HG03097 (cell line): ENCODE data around the gene ADRB1.

Source experiments
- ATAC-seq: cut with Tn5 transposase; IDR thresholded peaks from one replicate; pipeline ENCODE4 v1.9.1; 2021; ENCODE audit not compliant: unreplicated experiment, low FRiP score

The ADRB1 gene

GRCh38 chr10:114051714-114052113 is 8.0 kb downstream of the ADRB1 start:
- no peak for ATAC-seq

GRCh38 chr10:114052255-114052654 is 8.6 kb downstream of the ADRB1 start:
- no peak for ATAC-seq

GRCh38 chr10:114053946-114054345 is 10.3 kb downstream of the ADRB1 start:
- ATAC-seq = no peak

GRCh38 chr10:114057855-114058254 is 14.2 kb downstream of the ADRB1 start:
- no peak for ATAC-seq

GRCh38 chr10:114058297-114058696 is 14.6 kb downstream of the ADRB1 start:
- ATAC-seq = no peak

GRCh38 chr10:114059561-114059960 is 15.9 kb downstream of the ADRB1 start:
- no peak for ATAC-seq

GRCh38 chr10:114060456-114060855 is 16.8 kb downstream of the ADRB1 start:
- no peak for ATAC-seq

GRCh38 chr10:114061148-114061547 is 17.5 kb downstream of the ADRB1 start:
- ATAC-seq = no peak

DNA sequence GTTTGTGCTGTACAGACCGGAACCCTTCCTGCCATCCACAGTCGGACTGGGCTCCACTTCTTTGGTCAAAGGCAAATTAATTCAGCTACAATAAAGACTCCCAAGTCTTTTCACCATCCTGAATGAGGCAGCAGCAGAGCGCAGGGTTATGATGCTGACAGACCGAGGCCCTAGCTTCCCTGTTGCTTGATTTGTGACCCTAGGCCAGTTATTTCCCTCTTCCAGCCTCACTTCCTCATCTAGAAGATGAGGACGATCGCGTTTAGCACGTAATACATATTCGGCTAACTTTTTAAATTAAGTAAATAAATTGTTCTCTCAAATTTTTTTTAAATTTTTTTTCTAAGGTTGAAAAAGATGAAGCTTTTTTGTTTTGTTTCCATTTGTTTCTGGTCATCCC is 18.1 kb downstream of the ADRB1 start:
- no peak for ATAC-seq

DNA sequence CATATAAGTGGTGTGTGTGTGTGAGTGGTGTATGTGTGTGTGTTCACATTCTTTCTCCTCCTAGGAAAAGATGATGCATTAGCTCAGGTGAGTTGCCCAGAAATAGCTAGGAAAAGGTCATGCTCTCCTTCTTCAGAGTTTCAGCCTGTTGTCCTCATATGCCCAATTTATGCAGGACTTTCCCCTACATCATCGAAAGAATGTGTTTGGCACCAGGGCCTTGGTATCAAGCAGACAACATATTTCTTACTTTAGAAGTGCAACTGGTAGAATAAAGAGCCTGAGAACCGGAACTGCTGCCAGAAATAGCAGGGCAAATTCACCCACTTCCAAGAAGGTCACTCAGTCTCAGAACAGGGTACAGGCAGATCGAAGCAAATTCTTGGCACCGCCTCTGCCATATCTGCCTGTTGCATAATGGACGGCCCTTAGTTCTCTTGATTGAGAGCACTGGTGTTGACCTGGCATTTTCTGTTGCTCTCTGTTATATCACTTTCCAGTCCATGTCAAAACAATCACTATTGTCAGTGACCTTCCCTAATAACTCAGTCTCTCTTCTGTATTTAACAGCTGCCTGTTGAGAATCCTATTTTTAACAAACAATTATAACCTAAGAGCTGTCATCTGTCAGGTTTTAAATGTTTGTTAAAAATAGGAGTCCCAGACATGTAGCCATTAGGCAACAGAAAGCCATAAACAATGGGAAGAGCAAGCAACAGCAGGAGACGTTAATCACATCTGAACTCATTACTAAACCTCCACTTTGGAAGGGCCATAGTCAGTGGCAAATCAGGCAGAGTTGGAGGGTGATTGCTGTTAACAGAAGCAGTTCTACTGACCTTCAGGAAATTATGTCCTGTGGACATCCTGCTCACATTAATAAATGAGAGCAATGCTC is 20.7 kb downstream of the ADRB1 start:
- no peak for ATAC-seq

- no peak for ATAC-seq
Measured at GRCh38 chr10:114065049-114065435, 21.4 kb downstream of the ADRB1 start.

- no peak for ATAC-seq
Measured at GRCh38 chr10:114068054-114068707, 24.5 kb downstream of the ADRB1 start.

GRCh38 chr10:114070710-114071109 is 27.0 kb downstream of the ADRB1 start:
- no peak for ATAC-seq

GRCh38 chr10:114071178-114071577 is 27.5 kb downstream of the ADRB1 start:
- no peak for ATAC-seq

GRCh38 chr10:114073395-114074186 is 29.9 kb downstream of the ADRB1 start:
- no peak for ATAC-seq

DNA sequence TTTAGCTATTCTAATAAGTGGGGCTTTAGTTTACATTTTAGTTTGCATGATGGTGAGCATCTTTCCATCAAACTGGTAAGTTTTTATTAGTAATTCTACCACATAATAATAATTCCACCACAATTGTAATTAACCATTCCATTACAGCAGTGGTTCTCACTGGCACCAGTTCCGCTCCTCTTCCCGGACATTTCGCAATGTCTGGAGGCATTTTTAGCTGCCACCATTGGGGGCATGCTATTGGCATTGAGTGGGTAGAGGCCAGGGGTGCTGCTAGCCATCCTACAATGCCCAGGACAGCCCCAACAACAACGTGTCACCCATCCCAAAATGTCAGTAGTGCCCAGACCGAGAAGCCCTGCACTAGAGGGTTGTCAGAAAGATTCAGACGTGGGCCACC is 31.4 kb downstream of the ADRB1 start:
- ATAC-seq = no peak

- no peak for ATAC-seq
Measured at GRCh38 chr10:114077347-114077746, 33.7 kb downstream of the ADRB1 start.

GRCh38 chr10:114077815-114078219 is 34.2 kb downstream of the ADRB1 start:
- ATAC-seq = no peak

DNA sequence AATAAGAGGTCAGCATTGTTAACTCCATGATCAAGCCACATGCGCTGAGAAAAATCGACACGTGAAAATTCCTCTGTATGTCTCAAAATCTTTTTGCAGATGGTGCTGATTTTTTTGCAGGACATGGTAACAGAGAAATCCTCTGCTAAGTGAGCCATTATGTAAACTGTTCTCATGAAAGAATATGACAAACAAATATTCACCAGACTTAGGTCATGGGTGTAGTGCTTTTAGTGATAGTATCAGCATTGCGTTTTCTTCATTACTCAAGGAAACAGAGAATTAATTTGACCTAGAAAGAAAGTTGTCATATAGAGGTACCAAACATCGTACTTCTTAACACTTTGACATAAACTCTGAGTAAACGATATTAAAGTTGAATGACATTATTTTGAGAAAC is 34.7 kb downstream of the ADRB1 start:
- ATAC-seq = no peak

DNA sequence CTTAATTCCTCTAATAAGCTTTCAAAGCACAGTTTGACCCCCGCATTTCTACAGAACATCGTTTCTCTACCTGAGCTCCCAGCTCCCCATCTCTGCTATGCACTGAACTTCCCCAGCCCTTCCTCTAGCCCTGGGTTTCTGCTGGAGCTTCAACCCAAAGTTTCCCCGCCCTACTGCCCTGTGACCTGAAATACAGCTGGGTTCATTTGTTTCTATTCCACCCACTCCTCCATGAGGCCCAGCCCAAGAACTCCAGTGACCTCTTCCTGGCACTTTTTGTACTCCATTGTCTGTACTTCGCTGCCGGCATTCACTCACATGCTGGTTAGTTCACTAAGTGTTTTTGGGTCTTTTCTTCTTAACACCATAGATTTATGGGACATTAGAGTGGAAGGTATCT is 35.8 kb downstream of the ADRB1 start:
- ATAC-seq = no peak

DNA sequence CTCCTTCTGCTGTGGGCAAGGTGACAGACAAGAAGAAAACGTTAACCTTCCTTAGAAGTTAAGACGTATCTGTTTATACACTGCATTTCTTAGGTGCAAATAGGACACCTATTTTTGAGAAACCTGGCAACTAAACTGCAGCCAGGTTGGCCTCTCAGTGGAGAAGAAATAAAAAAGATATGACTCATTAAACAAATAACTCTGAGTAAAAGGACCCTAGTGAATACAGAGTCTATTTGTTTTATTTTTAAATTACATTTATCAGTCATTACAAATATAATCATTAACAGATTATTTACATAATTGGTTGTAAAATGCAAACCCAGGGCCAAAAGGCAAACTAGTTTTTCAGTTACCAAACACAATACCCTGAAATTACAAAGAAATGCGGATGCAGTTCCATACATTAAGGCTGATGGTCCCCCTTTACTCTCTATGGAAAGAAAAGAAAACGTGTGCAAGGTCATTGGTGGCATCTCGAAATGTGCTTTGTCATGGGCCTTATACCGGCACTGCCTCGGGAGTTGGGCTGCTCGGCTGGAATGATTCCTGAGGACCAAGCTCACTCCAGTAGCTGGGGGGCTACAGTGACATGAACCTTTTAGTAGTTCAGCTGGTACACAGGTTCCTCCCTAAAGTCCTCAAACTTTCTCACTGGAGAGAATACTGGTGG is 38.4 kb downstream of the ADRB1 start:
- ATAC-seq = no peak
